Neural cell (in vitro differentiated cells): ENCODE measurements around the gene RARRES2.

Experiments
- EP300 ChIP-seq: fragments of 450-650 bp; conservative IDR thresholded peaks from 2 replicates; pipeline ENCODE4 v1.6.1; 2014; ENCODE audit warnings: antibody characterized with exemption, mild to moderate bottlenecking, moderate library complexity; ENCODE audit not compliant: poor library complexity, severe bottlenecking
- EZH2 ChIP-seq: fragments of 200-600, 300-800 bp; shearing (Covaris generic), sonication (generic); IDR thresholded peaks from 2 replicates; pipeline ENCODE4 v1.6.1; 2014; ENCODE audit warnings: antibody characterized with exemption, low read length, borderline replicate concordance, mild to moderate bottlenecking; ENCODE audit not compliant: insufficient read depth, poor library complexity, severe bottlenecking
- MXI1 ChIP-seq: fragments of 450-650 bp; conservative IDR thresholded peaks from 2 replicates; pipeline ENCODE4 v1.6.1; 2014; ENCODE audit warnings: antibody characterized with exemption, mild to moderate bottlenecking; ENCODE audit not compliant: poor library complexity, severe bottlenecking
- POLR2AphosphoS5 ChIP-seq: IDR thresholded peaks from 2 replicates; pipeline ENCODE4 v1.6.1; 2012
- RAD21 ChIP-seq: fragments of 450-650 bp; conservative IDR thresholded peaks from 2 replicates; pipeline ENCODE4 v1.6.1; 2014; ENCODE audit warnings: antibody characterized with exemption, mild to moderate bottlenecking, moderate library complexity
- SMC3 ChIP-seq: fragments of 450-650 bp; conservative IDR thresholded peaks from 2 replicates; pipeline ENCODE4 v1.6.1; 2014; ENCODE audit warnings: antibody characterized with exemption, mild to moderate bottlenecking, moderate library complexity; ENCODE audit not compliant: poor library complexity
- TAF1 ChIP-seq: IDR thresholded peaks from 2 replicates; pipeline ENCODE4 v1.6.1; 2012; ENCODE audit warnings: low read depth
- TF ChIP-seq, protein P1 (sequence below): fragments of 450-650 bp; IDR thresholded peaks from 2 replicates; pipeline ENCODE4 v1.5.1; 2014; ENCODE audit warnings: antibody characterized with exemption, mild to moderate bottlenecking, moderate library complexity; ENCODE audit not compliant: poor library complexity, severe bottlenecking
- TF ChIP-seq, protein P2 (sequence below): IDR thresholded peaks from 2 replicates; pipeline ENCODE4 v1.6.1; 2012; ENCODE audit warnings: borderline replicate concordance

DNA sequence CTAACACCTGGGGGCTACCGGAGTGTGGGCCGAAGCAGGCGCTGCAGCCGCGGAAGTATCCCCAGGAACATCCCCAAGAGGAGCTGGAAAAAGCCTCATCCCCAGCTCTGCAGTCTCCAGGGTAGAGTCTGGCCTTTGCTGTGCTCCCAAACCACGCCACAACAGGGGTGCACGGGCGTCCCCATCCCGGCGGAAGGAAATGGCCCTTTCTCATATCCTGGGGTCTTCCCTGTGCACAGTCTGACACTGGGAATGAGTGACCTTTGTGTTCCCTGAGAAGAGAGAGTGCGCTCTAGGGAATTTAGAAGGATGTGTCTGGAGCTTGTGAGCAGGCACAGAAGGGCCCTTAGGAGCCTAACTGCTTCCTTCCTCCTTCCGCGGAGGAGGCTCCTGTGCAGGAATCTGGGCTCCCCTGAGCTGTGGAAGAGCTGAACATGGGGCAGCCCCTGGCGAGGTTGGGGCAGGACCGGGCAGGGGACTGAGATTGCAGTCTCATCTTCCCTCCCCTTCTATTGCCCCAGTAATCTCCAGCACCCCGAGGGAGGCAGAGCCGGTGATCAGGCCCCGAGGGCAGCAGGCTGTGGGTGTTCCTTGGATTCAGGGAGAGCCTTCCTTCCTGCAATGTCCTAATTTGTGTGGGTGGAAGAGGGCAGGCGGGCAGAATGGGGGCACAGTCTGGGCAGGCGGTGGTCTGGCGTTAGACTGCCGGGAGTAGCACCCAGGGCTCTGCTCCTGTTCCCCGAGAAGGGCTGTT, 28.5 kb upstream of the RARRES2 start:
- TF ChIP-seq, protein P1, sequence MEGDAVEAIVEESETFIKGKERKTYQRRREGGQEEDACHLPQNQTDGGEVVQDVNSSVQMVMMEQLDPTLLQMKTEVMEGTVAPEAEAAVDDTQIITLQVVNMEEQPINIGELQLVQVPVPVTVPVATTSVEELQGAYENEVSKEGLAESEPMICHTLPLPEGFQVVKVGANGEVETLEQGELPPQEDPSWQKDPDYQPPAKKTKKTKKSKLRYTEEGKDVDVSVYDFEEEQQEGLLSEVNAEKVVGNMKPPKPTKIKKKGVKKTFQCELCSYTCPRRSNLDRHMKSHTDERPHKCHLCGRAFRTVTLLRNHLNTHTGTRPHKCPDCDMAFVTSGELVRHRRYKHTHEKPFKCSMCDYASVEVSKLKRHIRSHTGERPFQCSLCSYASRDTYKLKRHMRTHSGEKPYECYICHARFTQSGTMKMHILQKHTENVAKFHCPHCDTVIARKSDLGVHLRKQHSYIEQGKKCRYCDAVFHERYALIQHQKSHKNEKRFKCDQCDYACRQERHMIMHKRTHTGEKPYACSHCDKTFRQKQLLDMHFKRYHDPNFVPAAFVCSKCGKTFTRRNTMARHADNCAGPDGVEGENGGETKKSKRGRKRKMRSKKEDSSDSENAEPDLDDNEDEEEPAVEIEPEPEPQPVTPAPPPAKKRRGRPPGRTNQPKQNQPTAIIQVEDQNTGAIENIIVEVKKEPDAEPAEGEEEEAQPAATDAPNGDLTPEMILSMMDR: no peak
- TF ChIP-seq RAD21: no peak
- no peak for TF ChIP-seq POLR2AphosphoS5
- no peak for TF ChIP-seq EP300
- no peak for TF ChIP-seq TAF1
- no peak for TF ChIP-seq EZH2
- TF ChIP-seq, protein P2, sequence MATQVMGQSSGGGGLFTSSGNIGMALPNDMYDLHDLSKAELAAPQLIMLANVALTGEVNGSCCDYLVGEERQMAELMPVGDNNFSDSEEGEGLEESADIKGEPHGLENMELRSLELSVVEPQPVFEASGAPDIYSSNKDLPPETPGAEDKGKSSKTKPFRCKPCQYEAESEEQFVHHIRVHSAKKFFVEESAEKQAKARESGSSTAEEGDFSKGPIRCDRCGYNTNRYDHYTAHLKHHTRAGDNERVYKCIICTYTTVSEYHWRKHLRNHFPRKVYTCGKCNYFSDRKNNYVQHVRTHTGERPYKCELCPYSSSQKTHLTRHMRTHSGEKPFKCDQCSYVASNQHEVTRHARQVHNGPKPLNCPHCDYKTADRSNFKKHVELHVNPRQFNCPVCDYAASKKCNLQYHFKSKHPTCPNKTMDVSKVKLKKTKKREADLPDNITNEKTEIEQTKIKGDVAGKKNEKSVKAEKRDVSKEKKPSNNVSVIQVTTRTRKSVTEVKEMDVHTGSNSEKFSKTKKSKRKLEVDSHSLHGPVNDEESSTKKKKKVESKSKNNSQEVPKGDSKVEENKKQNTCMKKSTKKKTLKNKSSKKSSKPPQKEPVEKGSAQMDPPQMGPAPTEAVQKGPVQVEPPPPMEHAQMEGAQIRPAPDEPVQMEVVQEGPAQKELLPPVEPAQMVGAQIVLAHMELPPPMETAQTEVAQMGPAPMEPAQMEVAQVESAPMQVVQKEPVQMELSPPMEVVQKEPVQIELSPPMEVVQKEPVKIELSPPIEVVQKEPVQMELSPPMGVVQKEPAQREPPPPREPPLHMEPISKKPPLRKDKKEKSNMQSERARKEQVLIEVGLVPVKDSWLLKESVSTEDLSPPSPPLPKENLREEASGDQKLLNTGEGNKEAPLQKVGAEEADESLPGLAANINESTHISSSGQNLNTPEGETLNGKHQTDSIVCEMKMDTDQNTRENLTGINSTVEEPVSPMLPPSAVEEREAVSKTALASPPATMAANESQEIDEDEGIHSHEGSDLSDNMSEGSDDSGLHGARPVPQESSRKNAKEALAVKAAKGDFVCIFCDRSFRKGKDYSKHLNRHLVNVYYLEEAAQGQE: no peak
- no peak for TF ChIP-seq MXI1
- TF ChIP-seq SMC3: no peak
